AG04450 (cell line): ENCODE data around the gene EVL. TPM values are rescaled to one million over a fixed set of nuclear protein-coding genes. Genes with fewer than 3 reads are reported as not detected.

Experiments used
- CTCF ChIA-PET: fragments of 300-600, 350-600 bp; formaldehyde crosslinking; extraction: SDS; loops from one replicate; lab custom pipeline; 2022; ENCODE audit warnings: antibody characterized with exemption, inconsistent platforms; lab: Charles Lee
- POLR2A ChIA-PET: fragments of 350-600 bp; formaldehyde crosslinking; extraction: SDS; loops from one replicate; lab custom pipeline; 2021; ENCODE audit warnings: antibody characterized with exemption, inconsistent platforms; lab: Yijun Ruan, JAX
- DNase-seq: peaks from one replicate; pipeline ENCODE4 v3.0.0-alpha.2; 2011; ENCODE audit warnings: low read depth, low spot score
- H3K27ac ChIP-seq: one replicate; pipeline ENCODE4 v1.5.1; 2012; ENCODE audit warnings: low read depth, low read length, control low read depth
- H3K27me3 ChIP-seq: one replicate; pipeline ENCODE4 v1.6.0; 2012; ENCODE audit warnings: low read length; ENCODE audit not compliant: control insufficient read depth, insufficient read depth
- H3K4me3 ChIP-seq: 2 replicates; pipeline ENCODE4 v1.5.1; 2011; ENCODE audit warnings: mild to moderate bottlenecking, low read depth, low read length, control low read depth
- H3K9me3 ChIP-seq: 2 replicates; pipeline ENCODE4 v1.5.1; 2012; ENCODE audit warnings: low read length; ENCODE audit not compliant: control insufficient read depth, insufficient read depth
- polyA plus RNA-seq: library from polyadenylated mRNA; depleted of rRNA; stranded (reverse); fragments of >200 nt; gene quantifications from 2 replicates; pipeline ENCODE4 v1.2.3, GENCODE V29; 2011
- TF ChIP-seq, protein P1 (sequence below): IDR thresholded peaks from 2 replicates; pipeline ENCODE4 v1.5.1; 2011; ENCODE audit warnings: low read depth, low read length, control low read depth, inconsistent platforms

The EVL gene
- polyA plus RNA-seq, 1 experiment, result 36.5 TPM

DNA sequence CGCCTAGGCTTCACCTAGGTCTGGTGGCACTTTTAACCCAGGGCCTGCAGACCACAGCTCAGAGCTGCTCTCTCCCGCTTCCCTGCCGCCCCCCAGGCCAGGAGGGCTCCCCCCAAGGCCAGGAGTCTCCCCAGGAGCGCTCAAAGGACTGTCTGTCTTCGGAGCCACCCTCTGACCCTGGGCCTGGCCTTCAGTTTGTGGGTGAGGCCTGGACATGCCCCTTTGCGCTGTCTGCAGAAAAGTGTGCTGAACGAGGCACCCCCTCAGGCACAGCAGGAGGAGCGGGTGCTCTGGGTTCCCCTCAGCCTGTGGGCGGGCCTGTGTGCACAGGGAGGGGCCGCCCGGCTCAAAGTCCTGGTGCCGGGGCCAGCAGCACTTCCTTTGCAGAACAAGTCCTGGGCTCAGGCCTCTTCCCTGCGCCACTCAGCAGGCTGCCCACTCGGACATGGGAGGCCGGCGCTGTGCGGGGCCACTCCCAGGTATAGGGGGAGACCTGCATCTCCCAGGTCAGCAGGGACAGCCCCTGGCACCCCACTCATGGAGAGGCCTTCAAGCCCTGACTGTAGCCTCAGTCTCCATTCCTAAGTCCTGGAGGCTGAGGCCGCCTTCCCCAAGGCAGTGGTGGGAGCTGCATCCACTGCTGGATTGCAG, 79.9 kb downstream of the EVL start:
- CTCF ChIA-PET, result no interaction called here

DNA sequence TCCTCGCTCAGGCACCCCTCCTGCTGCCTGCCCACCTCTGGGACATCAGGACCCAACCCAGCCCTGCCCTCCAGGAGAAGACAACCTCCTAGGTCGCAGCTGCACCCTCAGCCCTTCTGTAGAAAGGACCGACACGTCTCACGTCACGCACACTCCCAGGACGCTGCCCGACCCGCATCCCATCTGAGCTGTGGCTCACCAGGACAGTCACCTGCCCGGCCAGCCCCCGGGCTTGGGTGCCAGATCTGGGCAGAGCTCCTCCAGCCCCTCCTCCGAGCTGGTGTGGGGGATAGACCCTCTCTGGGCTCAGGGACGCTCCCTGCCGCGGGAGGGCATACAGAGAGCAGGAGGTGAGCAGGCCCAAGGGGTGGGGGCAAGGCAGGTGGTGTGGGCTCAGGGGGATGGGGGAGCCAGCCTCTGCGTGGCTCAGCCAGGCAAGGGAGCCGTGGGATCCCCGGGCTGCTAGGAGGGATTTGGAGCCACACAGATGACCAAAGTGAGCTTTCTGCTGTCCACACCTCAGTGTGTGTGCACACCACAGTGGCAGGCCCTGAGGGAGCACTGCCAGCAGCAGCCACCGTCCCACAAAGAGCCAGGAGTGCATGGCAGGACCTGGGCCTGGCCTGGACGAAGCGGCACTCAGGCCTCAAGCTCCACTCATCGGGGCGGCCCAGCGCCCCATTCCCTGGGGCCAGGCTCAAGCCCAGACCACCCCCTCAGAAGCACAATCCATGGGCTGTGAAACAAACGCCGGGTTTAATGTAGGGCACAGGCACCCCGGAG, 80.7 kb downstream of the EVL start:
- TF ChIP-seq, protein P1, sequence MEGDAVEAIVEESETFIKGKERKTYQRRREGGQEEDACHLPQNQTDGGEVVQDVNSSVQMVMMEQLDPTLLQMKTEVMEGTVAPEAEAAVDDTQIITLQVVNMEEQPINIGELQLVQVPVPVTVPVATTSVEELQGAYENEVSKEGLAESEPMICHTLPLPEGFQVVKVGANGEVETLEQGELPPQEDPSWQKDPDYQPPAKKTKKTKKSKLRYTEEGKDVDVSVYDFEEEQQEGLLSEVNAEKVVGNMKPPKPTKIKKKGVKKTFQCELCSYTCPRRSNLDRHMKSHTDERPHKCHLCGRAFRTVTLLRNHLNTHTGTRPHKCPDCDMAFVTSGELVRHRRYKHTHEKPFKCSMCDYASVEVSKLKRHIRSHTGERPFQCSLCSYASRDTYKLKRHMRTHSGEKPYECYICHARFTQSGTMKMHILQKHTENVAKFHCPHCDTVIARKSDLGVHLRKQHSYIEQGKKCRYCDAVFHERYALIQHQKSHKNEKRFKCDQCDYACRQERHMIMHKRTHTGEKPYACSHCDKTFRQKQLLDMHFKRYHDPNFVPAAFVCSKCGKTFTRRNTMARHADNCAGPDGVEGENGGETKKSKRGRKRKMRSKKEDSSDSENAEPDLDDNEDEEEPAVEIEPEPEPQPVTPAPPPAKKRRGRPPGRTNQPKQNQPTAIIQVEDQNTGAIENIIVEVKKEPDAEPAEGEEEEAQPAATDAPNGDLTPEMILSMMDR, result no peak
- CTCF ChIA-PET, result no interaction called here
- Histone ChIP-seq H3K9me3 (no peaks in the 10 kb centered on the region; the same call in 1 of the 2 replicates), H3K27ac (no peak overlapping the region), H3K27me3 (no peaks in the 10 kb centered on the region), H3K4me3 (no peak overlapping the region)
- POLR2A ChIA-PET, result interaction anchor here (0.6 kb wide), 1 partner anchor 46 kb away, joined by 3 read pairs; no protein-coding TSS in a partner anchor
- no peak for DNase-seq

More for the DNA sequence above, 79.9 kb downstream of the EVL start:
- Histone ChIP-seq H3K4me3 (no peak overlapping the region), H3K27ac (no peak overlapping the region), H3K9me3 (no peaks in the 10 kb centered on the region; the same call in 1 of the 2 replicates), H3K27me3 (no peaks in the 10 kb centered on the region)
- POLR2A ChIA-PET, result interaction anchor here (0.5 kb wide), 1 partner anchor 36 kb away, joined by 3 read pairs; no protein-coding TSS in a partner anchor
- DNase-seq, result no peak
- TF ChIP-seq, protein P1, result no peak

DNA sequence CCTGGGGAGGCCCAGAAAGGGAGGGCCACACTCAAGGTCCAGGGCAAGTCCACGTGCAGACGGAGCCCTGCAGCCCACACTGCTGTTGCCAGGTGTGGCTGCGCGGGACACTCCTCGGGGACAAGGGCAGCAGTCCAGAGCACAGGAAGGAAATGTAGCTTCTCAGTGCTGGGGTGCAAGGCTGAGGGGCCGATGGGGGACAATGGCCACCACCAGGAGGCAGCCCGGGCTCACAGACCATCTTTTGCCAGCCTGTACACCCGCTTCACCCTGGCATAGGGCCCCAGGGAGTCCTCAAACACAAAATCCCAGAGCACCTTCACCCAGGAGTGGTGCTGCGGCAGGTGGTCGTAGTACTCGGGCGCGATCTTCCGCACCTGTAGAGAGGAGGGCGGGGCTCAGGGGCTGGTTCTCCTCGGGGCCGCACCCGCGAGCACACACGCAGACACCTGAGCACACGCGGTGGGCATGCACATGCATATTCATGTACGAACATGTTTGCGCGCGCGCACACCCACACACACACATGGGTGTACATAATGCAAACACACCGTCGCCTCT, 81.4 kb downstream of the EVL start:
- CTCF ChIA-PET, result no interaction called here
- TF ChIP-seq, protein P1, result no peak
- H3K4me3 ChIP-seq, result no peak overlapping the region
- H3K27ac ChIP-seq, result no peak overlapping the region
- no peaks in the 10 kb centered on the region for H3K27me3 ChIP-seq
- DNase-seq, result no peak
- H3K9me3 ChIP-seq, result no peaks in the 10 kb centered on the region; the same call in 1 of the 2 replicates
- POLR2A ChIA-PET, result interaction anchor here (0.6 kb wide), 1 partner anchor 45 kb away, joined by 3 read pairs; no protein-coding TSS in a partner anchor

DNA sequence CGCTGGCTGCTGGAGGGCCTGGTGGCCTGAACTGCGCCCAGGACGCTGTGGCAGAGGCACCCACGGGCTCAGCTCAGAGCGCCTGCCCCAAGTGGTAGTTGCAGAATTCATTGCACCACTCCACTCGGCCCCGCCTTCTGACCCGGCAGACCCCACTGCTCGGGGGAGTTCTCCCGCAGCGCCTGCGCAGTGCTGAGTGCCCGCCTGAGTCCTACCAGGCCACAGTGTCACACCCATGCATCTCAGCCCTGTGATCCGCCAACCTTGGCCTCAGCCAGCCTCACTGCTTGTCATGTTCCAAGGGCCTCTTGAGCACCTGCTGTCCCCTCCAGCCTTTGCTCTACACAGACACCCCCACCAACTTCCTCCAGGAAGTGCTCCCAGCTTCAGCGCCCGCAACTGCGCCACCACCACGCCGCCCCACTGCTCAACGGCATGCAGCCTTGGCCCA, 82.0 kb downstream of the EVL start:
- Histone ChIP-seq H3K27ac (no peak overlapping the region), H3K9me3 (no peaks in the 10 kb centered on the region; the same call in 1 of the 2 replicates), H3K27me3 (no peaks in the 10 kb centered on the region), H3K4me3 (no peak overlapping the region)
- POLR2A ChIA-PET, result interaction anchor here (0.6 to 1.1 kb wide), 2 partner anchors 46 to 101 kb away, joined by 3 to 9 read pairs; no protein-coding TSS in a partner anchor
- TF ChIP-seq, protein P1, result no peak
- CTCF ChIA-PET, result no interaction called here
- no peak for DNase-seq
